Mucosa of descending colon (tissue), 3 donors: ENCODE measurements around the gene KDR. TPM values are rescaled to one million over a fixed set of nuclear protein-coding genes. Genes with fewer than 3 reads are reported as not detected.

Experiments used
- ATAC-seq: fragments of 200-7000 bp; cut with Tn5 transposase; one replicate; pipeline ENCODE4 v1.9.1; 2020; ENCODE audit warnings: mild to moderate bottlenecking, moderate library complexity
- DNase-seq, 3 donors: peaks; one replicate each; pipeline ENCODE4 v3.0.0-alpha.2; 2020
- H3K36me3 ChIP-seq: fragments of 200-600 bp; one replicate; pipeline ENCODE4 v1.8.0; 2021; ENCODE audit warnings: low read depth, mild to moderate bottlenecking
- H3K4me1 ChIP-seq: fragments of 200-600 bp; one replicate; pipeline ENCODE4 v1.8.0; 2021; ENCODE audit warnings: low read depth, mild to moderate bottlenecking
- H3K4me3 ChIP-seq: fragments of 200-600 bp; one replicate; pipeline ENCODE4 v1.8.0; 2021; ENCODE audit warnings: mild to moderate bottlenecking
- H3K9me3 ChIP-seq: fragments of 200-600 bp; one replicate; pipeline ENCODE4 v1.8.0; 2021; ENCODE audit warnings: mild to moderate bottlenecking
- intact Hi-C, 2 donors: fragments of 100-400 bp; cut with DNase I in 1 of 2; cut with micrococcal nuclease in 1 of 2; formaldehyde crosslinking; loops; one replicate each; pipeline versions ENCODE4 v1.11.0 to v1.11.1; 2022; cut with DNase I, micrococcal nuclease
- total RNA-seq, 3 donors: library from RNA; stranded (reverse); fragmentation: NEBNext Ultra II Directional in 2 of 3; extraction: Animal tissue kit (Norgen Biotek cat#: 25700) in 2 of 3; gene quantifications; one replicate each; pipeline versions ENCODE4 v1.2.1 to v1.2.4, GENCODE V29; 2021 to 2023
- TF ChIP-seq, protein P1 (sequence below): fragments of 200-600 bp; IDR thresholded peaks from one replicate; pipeline ENCODE4 v1.8.0; 2022; ENCODE audit warnings: antibody characterized with exemption, mild to moderate bottlenecking
- donor health status: DM: no; HTN: no; CAD: no; lungs with moderate emphysema.
- donor health status: DM: no; HTN: no; CAD: no.
- donor health status: DM: no; HTN: yes; CAD: no.

Gene KDR
- total RNA-seq, 3 donors from 2014 or later: 2.4 to 5.8 (median 5.1) TPM

- Histone ChIP-seq H3K9me3 (no peaks in the 10 kb centered on the region), H3K4me3 (no peak overlapping the region), H3K36me3 (no peaks in the 10 kb centered on the region), H3K4me1 (no peaks in the 10 kb centered on the region)
- intact Hi-C loops: no loop called here
- DNase-seq (no peak), ATAC-seq (no peak)
- TF ChIP-seq, protein P1, sequence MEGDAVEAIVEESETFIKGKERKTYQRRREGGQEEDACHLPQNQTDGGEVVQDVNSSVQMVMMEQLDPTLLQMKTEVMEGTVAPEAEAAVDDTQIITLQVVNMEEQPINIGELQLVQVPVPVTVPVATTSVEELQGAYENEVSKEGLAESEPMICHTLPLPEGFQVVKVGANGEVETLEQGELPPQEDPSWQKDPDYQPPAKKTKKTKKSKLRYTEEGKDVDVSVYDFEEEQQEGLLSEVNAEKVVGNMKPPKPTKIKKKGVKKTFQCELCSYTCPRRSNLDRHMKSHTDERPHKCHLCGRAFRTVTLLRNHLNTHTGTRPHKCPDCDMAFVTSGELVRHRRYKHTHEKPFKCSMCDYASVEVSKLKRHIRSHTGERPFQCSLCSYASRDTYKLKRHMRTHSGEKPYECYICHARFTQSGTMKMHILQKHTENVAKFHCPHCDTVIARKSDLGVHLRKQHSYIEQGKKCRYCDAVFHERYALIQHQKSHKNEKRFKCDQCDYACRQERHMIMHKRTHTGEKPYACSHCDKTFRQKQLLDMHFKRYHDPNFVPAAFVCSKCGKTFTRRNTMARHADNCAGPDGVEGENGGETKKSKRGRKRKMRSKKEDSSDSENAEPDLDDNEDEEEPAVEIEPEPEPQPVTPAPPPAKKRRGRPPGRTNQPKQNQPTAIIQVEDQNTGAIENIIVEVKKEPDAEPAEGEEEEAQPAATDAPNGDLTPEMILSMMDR: no peak
These were observed 73.9 kb downstream of the KDR start for GRCh38 chr4:55051532-55051931.

DNA sequence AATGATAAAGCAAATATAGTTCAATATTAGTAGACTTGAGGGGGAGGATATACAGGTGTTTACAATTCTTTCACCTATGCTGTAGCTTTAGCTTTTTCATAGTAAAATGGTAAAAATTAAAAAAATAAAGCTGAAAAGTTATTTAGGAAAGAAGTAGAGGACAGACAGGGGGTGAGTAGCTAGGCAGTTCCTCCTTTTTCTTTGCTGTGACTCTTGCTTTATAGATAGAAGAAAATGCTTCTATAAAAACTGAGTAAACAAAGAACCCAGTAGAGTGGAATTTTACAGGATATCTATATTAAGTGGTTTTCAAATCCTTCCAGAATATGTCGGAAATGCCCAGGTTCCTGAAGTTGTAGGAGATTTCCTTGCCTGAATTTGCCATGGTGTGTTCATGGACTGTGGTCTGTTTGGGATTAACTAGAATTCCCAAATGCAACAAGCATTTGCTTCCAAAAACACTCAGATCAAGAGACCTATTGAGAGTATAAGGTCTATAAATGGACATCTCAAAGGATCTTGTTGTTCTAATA lies 74.9 kb downstream of the KDR start:
- no peaks in the 10 kb centered on the region for H3K36me3 ChIP-seq
- TF ChIP-seq, protein P1: no peak
- no peaks in the 10 kb centered on the region for H3K9me3 ChIP-seq
- ATAC-seq: no peak
- intact Hi-C loops: no loop called here
- no peaks in the 10 kb centered on the region for H3K4me1 ChIP-seq
- DNase-seq: no peak
- no peak overlapping the region for H3K4me3 ChIP-seq

GRCh38 chr4:55038176-55038890 lies 87.1 kb downstream of the KDR start:
- TF ChIP-seq, protein P1: no peak
- DNase-seq: no peak
- Histone ChIP-seq H3K4me1 (no peaks in the 10 kb centered on the region), H3K4me3 (no peak overlapping the region), H3K36me3 (no peaks in the 10 kb centered on the region), H3K9me3 (no peaks in the 10 kb centered on the region)
- intact Hi-C loops: no loop called here
- no peak for ATAC-seq

DNA sequence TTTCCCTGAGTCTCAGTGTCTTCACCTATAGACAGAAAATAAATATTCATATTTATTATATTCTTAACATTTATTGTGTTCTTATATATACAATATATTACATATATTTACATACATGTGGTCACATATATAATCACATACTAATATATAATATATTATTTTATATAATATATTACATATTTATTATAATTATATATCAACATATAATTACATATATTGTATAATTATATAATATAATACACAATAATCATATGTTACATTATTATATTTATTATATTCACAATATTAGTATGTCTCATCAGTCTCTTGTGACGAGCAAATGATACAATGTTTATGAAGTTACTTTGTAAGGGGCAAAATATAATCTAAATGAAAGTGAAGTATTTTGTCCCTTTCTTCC lies 87.7 kb downstream of the KDR start:
- Histone ChIP-seq H3K36me3 (no peaks in the 10 kb centered on the region), H3K4me3 (no peak overlapping the region), H3K4me1 (no peaks in the 10 kb centered on the region), H3K9me3 (no peaks in the 10 kb centered on the region)
- intact Hi-C loops: no loop called here
- TF ChIP-seq, protein P1: no peak
- ATAC-seq: no peak
- no peak for DNase-seq

- Histone ChIP-seq H3K4me3 (no peak overlapping the region), H3K36me3 (no peaks in the 10 kb centered on the region), H3K9me3 (no peaks in the 10 kb centered on the region), H3K4me1 (no peaks in the 10 kb centered on the region)
- intact Hi-C loops: no loop called here
- TF ChIP-seq, protein P1: no peak
- ATAC-seq (no peak), DNase-seq (no peak)
These were observed 89.0 kb downstream of the KDR start for GRCh38 chr4:55036405-55036804.
